HG02981 (cell line): ENCODE data around the gene ANKRD6.
"Not testable (repeated sequence)": the region's sequence is repeated elsewhere in the genome, so short reads cannot be mapped to it uniquely, and the experiment has no call there.

Experiments used
- ATAC-seq: cut with Tn5 transposase; IDR thresholded peaks from one replicate; pipeline ENCODE4 v1.9.1; 2021; ENCODE audit warnings: mild to moderate bottlenecking, moderate library complexity; ENCODE audit not compliant: unreplicated experiment

Gene ANKRD6

GRCh38 chr6:89591745-89592144 is 158.8 kb downstream of the ANKRD6 start:
- no peak for ATAC-seq

- peak; percentile 90 for ATAC-seq
Observed at GRCh38 chr6:89596056-89596455, 163.1 kb downstream of the ANKRD6 start.

- no peak for ATAC-seq
Observed at GRCh38 chr6:89596484-89596883, 163.5 kb downstream of the ANKRD6 start.

GRCh38 chr6:89597372-89597771 is 164.4 kb downstream of the ANKRD6 start:
- ATAC-seq, result no peak

GRCh38 chr6:89597988-89598387 is 165.0 kb downstream of the ANKRD6 start:
- no peak for ATAC-seq

GRCh38 chr6:89599727-89600126 is 166.8 kb downstream of the ANKRD6 start:
- no peak for ATAC-seq

- no peak for ATAC-seq
Observed at GRCh38 chr6:89602166-89602565, 169.2 kb downstream of the ANKRD6 start.

GRCh38 chr6:89604653-89605052 is 171.7 kb downstream of the ANKRD6 start:
- no peak for ATAC-seq

- ATAC-seq, result no peak
Observed at GRCh38 chr6:89605861-89606260, 172.9 kb downstream of the ANKRD6 start.

GRCh38 chr6:89610149-89610642 is 177.2 kb downstream of the ANKRD6 start:
- ATAC-seq, result peak; percentile 54

GRCh38 chr6:89611666-89612065 is 178.7 kb downstream of the ANKRD6 start:
- ATAC-seq, result no peak

- ATAC-seq, result no peak
Observed at GRCh38 chr6:89612121-89612520, 179.2 kb downstream of the ANKRD6 start.

- ATAC-seq, result no peak
Observed at GRCh38 chr6:89613790-89614189, 180.8 kb downstream of the ANKRD6 start.

GRCh38 chr6:89615882-89616281 is 182.9 kb downstream of the ANKRD6 start:
- ATAC-seq, result no peak

GRCh38 chr6:89616531-89616930 is 183.6 kb downstream of the ANKRD6 start:
- ATAC-seq, result no peak

- no peak for ATAC-seq
Observed at GRCh38 chr6:89618026-89618425, 185.1 kb downstream of the ANKRD6 start.

GRCh38 chr6:89619567-89619966 is 186.6 kb downstream of the ANKRD6 start:
- ATAC-seq, result no peak

- no peak for ATAC-seq
Observed at GRCh38 chr6:89623749-89624148, 190.8 kb downstream of the ANKRD6 start.

GRCh38 chr6:89630488-89630887 is 197.5 kb downstream of the ANKRD6 start:
- no peak for ATAC-seq

- not testable (repeated sequence) for ATAC-seq
Observed at GRCh38 chr6:89636412-89636811, 203.5 kb downstream of the ANKRD6 start.

- ATAC-seq, result no peak
Observed at GRCh38 chr6:89637960-89638319, 205.0 kb downstream of the ANKRD6 start.

- peak; percentile 98 for ATAC-seq
Observed at GRCh38 chr6:89638320-89639195, 205.6 kb downstream of the ANKRD6 start, which contains the start of gene LYRM2. Gene LYRM2 (minus strand): TSS chr6:89638747. CDS start chr6:89638716, 31 bp downstream.
